SKM-1 (cell line): Measurements from ENCODE around the gene GRK5.
A peak's percentile ranks its signal among the peaks of the same experiment; 100 is the strongest.

Experiments used
- DNase-seq: peaks from one replicate; lab custom pipeline; 2025; ENCODE audit not compliant: unreplicated experiment; lab: John Stamatoyannopoulos, UW

The GRK5 gene

DNA sequence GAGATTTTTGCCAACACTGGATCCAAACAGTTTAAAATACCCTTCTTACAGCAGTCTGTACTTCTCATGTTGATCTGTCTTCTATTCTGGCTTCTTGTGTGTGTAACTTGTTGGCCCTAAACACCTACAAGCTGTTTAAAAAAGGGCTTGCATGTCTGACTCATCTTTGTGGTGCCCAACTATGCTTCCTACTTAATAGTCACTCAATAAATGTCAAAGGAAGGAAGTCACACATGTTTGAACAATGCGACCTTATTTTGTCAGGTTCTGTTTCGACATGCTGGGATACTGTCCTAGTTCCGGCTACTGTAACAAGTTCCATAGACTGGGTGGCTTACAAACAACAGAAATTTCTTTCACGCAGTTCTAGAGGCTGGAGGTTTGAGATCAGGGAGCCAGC lies 9.4 kb upstream of the GRK5 start:
- DNase-seq = no peak

DNA sequence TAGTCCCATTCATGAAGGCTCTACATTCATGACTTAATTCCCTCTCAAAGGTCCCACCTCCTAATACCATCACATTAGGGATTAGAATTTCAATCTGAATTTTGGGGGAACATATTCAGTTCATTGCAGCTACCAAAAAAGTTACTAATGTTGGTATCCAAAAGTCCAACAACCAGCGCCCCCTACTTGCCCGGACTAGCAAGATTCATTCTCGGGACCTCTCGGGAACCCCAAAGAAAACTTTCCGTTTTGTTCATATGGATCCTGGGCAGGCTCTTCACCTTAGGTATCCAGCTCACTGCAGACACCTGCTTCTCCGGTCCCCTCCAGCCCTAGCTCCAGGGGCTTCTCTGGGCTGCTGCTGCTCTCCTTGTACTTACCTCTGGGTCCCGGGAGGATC lies 8.9 kb upstream of the GRK5 start:
- no peak for DNase-seq

DNA sequence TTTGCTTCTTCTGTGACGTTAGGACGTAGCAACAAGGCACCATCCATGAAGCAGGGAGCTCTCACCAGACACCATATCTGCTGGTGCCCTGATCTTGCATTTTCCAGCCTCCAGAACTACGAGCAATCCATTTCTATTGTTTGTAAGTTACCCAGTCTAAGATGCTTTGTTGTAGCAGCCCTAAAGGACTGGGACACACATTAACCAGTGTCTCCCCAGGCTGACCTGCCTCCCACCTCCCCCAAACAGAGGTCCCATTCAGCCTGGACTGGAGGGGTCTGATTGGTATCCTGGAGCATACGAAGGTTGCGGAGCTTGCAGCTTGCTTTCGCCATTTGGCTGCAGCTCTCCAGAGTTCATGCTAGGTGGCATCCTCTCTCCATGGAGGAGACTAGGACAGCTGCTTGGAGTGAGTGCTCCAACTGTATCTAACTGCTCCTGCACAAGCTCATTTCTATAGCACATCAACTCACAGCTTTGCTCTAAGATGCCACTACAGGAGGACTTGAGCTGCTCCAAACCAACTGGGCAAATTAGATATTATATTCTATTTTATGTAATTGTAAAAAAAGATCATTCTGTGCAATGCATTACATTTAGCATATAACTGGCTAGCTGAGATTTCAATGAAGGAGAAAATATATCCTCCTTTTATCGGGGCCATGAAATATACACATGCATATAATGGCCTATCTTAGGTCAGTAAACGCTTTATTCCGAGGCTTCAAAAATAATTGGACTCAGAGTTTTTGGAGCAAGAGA lies 8.0 kb upstream of the GRK5 start:
- DNase-seq = peak; percentile 48

- no peak for DNase-seq
Measured at GRCh38 chr10:119201233-119201632, 6.1 kb upstream of the GRK5 start.

- DNase-seq = no peak
Measured at GRCh38 chr10:119203006-119203405, 4.4 kb upstream of the GRK5 start.

DNA sequence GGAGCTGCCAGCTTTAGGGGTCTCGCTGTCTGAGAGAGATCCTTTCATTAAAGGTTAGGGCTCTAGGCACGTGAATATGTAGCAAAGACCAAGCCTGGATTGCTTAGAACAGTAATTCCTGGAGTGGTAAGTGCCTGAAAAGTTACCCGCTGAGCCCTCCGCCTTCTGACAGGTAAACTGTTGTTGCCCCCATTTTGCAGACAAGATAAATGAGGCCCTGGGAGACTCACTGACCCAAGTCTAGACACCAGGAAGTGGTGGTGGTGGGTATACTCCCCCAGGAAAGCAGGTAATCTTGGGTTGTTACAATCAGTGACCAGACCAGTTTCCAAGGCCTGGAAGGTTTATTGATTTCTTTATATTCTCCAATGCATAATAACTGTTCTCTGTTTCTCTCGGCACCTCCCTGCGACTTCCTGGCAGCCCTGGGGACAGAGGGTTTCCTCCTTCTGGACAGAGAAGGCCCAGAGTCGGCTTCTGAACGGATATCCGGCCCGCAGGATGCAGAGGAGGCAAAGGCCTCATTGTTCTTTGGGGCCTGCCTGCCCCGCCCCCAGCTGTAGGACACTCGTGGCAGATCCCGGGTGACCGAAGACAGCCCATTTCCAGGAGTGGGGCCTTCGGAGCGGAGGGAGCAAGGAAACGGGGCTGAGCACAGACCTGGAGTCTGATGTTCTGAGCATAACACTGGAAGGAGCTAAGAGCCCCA lies 1.3 kb upstream of the GRK5 start:
- peak; percentile 35 for DNase-seq

DNA sequence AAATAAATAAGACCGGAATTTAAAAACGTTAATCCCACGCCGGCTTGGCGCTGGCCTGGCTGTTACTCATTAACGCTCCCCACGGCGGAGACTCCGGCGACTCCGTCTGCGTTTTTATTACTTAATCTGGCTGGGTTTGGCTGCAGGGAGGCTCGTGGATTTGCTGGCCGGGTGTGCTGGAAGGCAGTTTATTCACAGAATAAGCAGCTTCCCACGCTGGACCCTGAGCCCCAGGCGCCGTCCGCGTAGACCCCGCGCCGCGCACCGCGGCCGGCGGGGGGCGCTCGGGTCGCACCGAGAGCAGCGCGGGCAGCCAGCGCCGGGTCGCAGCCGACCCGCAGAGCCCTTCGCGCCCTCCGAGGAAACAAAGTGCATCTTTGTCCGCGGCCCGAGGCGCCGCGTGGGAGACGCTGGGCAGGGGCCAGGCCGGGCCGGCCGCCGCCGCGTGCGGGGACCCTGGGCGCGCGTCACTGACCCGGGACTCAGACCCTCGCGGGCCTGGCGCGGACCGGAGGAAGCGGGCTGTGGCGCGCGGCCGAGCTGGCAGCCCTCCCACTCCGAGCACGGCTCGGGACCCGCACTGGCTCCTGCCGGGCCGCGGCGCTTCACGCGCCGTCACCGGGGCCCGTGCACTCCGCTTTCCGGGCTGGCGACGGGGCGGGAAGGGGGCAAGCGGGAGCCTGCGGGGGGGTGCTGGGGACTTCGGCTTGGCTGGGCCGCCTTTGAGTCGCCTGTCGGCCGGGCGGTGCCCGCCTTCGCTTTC lies 587 bp upstream of the GRK5 start:
- peak; percentile 32 for DNase-seq

- no peak for DNase-seq
Measured at GRCh38 chr10:119207713-119208552, 562 bp downstream of the GRK5 start.

GRCh38 chr10:119208553-119208940 lies 1.2 kb downstream of the GRK5 start:
- no peak for DNase-seq

DNA sequence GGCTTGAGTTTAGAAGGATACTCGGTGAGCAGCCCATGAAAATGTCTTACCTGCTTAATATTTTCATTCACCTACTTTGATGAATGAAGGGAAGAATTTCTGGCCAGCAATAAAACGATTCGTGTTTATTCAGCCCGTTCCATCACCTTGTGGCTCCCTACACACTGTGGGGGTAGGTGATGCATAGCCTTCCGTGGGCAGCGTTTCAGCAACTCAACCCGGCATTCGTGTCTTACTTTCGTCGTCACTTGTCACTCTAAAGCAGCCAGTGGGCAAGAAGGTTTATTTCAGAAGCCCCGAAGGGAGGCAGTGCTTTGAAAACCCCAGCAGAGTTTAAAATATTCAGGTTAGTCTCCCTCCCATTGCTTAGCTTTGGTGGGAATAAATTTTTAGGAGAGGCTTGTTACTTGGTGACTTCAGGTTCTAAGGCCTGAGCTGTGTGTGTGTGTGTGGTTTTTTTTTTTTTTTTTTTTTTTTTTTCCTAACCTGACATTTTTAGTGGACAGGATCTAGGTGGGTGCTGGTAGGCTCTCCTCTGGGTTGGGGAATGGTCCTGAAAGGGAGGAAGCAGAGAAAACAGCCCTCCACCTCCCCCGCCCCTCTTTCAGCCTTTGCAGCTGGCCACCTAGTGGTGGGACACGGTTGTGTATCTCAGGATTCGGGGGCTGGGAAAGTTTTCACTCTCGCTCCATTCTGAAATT lies 1.8 kb downstream of the GRK5 start:
- no peak for DNase-seq

GRCh38 chr10:119209736-119210355 lies 2.5 kb downstream of the GRK5 start:
- DNase-seq = no peak

DNA sequence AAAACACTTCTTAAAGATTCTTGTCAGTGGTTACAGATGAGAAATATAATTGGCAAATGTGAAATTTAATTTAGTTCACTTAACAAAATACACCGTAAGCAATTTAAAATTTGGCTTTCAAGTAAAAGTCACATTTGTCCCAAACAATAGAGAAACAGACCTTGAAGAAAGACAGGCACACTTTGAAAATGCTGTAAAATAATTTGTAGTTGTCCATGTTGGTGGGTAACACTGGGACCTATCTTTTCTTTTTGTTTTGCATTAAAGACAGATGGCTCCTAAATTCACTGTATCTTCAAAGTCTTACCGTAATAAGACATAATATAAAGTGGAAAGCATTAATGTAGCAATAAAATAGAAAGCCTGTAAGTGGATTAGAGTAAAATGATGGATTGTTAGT lies 3.3 kb downstream of the GRK5 start:
- no peak for DNase-seq

DNA sequence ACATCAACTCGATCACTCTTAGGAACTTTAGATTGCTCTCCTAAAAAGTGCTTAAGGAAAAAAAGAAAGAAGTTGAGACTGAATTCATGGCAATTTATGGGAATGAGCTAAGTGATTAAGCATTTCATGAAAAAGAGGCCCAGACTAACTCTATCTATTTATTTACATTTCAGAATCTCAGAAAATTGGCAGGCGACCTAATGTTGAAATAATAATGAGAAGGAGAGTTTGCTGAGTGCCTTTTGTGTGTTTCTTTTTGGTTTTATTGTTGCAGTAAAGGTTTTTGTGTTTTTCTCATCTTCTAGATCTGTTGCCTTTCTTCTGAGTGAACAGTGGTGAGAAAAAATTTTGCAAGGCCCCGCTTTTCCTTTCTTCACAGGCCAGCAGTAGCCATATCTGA lies 3.8 kb downstream of the GRK5 start:
- DNase-seq = no peak

GRCh38 chr10:119211625-119212441 lies 4.5 kb downstream of the GRK5 start:
- DNase-seq = no peak

- DNase-seq = no peak
Measured at GRCh38 chr10:119215371-119215770, 8.0 kb downstream of the GRK5 start.

GRCh38 chr10:119216127-119216526 lies 8.8 kb downstream of the GRK5 start:
- DNase-seq = no peak

DNA sequence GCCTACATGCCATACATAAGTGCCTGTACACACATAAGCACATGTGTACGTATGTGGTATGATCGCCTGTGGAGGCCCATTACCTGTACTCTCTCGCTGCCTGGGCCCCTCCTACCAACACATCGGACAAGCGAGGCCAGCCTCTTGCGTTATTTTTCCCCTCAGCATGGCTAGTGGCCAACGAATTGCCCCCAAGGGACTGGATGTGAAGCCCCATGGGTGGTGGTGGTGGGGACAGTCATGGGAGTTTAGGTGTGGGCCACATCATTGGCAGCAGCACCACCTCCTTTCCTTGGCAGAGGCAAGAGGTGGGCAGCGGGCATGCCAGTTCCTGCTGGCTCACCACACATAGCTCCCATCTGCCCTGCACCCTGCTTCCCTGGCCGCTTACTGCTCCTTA lies 10.0 kb downstream of the GRK5 start:
- DNase-seq = no peak

DNA sequence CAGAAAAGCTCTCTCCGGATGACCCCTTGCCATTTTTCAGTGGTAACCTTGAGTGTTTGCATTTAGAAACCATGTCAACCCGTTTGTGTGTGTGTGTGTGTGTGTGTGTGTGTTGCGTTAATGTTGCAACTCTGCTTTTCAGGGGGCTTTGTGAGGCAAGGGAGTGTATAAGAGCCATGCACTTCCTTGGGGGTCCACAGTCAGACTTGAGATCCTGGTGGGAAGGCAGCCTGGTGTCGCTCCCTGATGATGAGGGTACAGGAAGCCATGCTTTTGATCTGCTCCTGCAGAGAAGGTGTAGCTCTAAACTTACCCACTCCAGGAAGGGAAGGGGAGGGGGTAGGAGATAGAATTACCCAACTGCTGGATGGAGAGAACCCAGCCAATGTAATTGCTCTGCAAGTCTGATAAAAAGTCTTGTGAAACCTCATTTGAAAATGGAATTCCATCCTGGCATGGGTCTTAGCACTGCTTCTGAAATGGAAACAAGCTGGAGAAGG lies 10.7 kb downstream of the GRK5 start:
- DNase-seq = no peak

GRCh38 chr10:119219871-119220270 lies 12.5 kb downstream of the GRK5 start:
- DNase-seq = no peak
